Uterus (tissue), 2 donors: ENCODE data around the gene ZNF827.

ENCODE experiments used
- CTCF ChIP-seq, 4 experiments: fragments of 200-600 bp in 2 of 4; fragments of 450-650 bp in 2 of 4; sonication (generic) in 2 of 4; IDR thresholded peaks; one replicate each; pipeline ENCODE4 v1.5.1; 2016 to 2019; ENCODE audit warnings: antibody characterized with exemption in 4 of 4, mild to moderate bottlenecking in 2 of 4, moderate library complexity in 1 of 4
- POLR2A ChIP-seq, 2 donors: fragments of 450-650 bp; IDR thresholded peaks; one replicate each; pipeline ENCODE4 v1.6.1; 2016; ENCODE audit warnings: antibody characterized with exemption in 2 of 2, mild to moderate bottlenecking in 1 of 2, moderate library complexity in 1 of 2

DNA sequence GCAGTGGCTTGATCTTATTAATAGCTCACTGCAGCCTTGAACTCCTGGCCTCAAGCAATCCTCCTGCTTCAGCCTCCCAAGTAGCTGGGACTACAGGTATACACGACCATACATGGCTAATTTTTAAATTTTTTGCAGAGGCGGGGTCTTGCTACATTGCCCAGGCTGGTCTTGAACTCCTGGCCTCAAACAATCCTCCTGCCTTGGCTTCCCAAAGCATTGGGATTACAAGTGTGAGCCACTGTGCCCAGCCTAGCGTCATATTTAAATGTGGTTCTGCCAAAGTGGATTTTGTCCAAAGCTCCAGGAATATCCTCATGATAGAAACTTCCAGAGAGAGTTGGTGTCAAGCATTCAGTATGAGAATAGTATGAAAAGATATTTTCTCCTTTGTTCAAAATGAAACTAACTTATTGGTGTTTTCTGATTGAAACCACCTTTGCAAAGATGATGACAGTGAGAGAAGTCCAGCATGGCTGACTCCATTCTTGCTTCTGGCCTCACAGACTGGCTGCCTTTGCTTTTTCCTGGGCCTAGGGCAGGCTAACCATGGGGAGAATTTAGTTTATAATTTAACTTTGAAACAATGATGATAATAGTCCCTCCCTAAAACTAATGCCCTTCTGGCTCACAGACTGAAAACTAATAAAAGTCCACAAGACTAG, 129.6 kb downstream of the ZNF827 start:
- TF ChIP-seq CTCF (IDR thresholded peaks at IDR 0.05) (no peak), POLR2A (IDR thresholded peaks at IDR 0.05) (no peak)
